AG04450 (cell line): ENCODE measurements around the gene TTC23L. TPM values are rescaled to one million over a fixed set of nuclear protein-coding genes. Genes with fewer than 3 reads are reported as not detected.

Source experiments
- CTCF ChIA-PET: fragments of 300-600, 350-600 bp; formaldehyde crosslinking; extraction: SDS; loops from one replicate; lab custom pipeline; 2022; ENCODE audit warnings: antibody characterized with exemption, inconsistent platforms; lab: Charles Lee
- POLR2A ChIA-PET: fragments of 350-600 bp; formaldehyde crosslinking; extraction: SDS; loops from one replicate; lab custom pipeline; 2021; ENCODE audit warnings: antibody characterized with exemption, inconsistent platforms; lab: Yijun Ruan, JAX
- DNase-seq: peaks from one replicate; pipeline ENCODE4 v3.0.0-alpha.2; 2011; ENCODE audit warnings: low read depth, low spot score
- H3K27ac ChIP-seq: one replicate; pipeline ENCODE4 v1.5.1; 2012; ENCODE audit warnings: low read depth, low read length, control low read depth
- H3K27me3 ChIP-seq: one replicate; pipeline ENCODE4 v1.6.0; 2012; ENCODE audit warnings: low read length; ENCODE audit not compliant: control insufficient read depth, insufficient read depth
- H3K4me3 ChIP-seq: 2 replicates; pipeline ENCODE4 v1.5.1; 2011; ENCODE audit warnings: mild to moderate bottlenecking, low read depth, low read length, control low read depth
- H3K9me3 ChIP-seq: 2 replicates; pipeline ENCODE4 v1.5.1; 2012; ENCODE audit warnings: low read length; ENCODE audit not compliant: control insufficient read depth, insufficient read depth
- polyA plus RNA-seq: library from polyadenylated mRNA; depleted of rRNA; stranded (reverse); fragments of >200 nt; gene quantifications from 2 replicates; pipeline ENCODE4 v1.2.3, GENCODE V29; 2011
- TF ChIP-seq, protein P1 (sequence below): IDR thresholded peaks from 2 replicates; pipeline ENCODE4 v1.5.1; 2011; ENCODE audit warnings: low read depth, low read length, control low read depth, inconsistent platforms

The TTC23L gene
- polyA plus RNA-seq, 1 experiment = 0.16 TPM

GRCh38 chr5:34849253-34849652, 10.3 kb downstream of the TTC23L start:
- TF ChIP-seq, protein P1, sequence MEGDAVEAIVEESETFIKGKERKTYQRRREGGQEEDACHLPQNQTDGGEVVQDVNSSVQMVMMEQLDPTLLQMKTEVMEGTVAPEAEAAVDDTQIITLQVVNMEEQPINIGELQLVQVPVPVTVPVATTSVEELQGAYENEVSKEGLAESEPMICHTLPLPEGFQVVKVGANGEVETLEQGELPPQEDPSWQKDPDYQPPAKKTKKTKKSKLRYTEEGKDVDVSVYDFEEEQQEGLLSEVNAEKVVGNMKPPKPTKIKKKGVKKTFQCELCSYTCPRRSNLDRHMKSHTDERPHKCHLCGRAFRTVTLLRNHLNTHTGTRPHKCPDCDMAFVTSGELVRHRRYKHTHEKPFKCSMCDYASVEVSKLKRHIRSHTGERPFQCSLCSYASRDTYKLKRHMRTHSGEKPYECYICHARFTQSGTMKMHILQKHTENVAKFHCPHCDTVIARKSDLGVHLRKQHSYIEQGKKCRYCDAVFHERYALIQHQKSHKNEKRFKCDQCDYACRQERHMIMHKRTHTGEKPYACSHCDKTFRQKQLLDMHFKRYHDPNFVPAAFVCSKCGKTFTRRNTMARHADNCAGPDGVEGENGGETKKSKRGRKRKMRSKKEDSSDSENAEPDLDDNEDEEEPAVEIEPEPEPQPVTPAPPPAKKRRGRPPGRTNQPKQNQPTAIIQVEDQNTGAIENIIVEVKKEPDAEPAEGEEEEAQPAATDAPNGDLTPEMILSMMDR = no peak
- Histone ChIP-seq H3K9me3 (no peaks in the 10 kb centered on the region; the same call in 1 of the 2 replicates), H3K27ac (no peak overlapping the region), H3K27me3 (no peaks in the 10 kb centered on the region), H3K4me3 (no peak overlapping the region)
- ChIA-PET CTCF (interaction anchor here (0.6 to 1.1 kb wide), 2 partner anchors 11 to 384 kb away, joined by 3 to 4 read pairs; partner anchors contain the start of gene TTC23L), POLR2A (no interaction called here)
- no peak for DNase-seq

DNA sequence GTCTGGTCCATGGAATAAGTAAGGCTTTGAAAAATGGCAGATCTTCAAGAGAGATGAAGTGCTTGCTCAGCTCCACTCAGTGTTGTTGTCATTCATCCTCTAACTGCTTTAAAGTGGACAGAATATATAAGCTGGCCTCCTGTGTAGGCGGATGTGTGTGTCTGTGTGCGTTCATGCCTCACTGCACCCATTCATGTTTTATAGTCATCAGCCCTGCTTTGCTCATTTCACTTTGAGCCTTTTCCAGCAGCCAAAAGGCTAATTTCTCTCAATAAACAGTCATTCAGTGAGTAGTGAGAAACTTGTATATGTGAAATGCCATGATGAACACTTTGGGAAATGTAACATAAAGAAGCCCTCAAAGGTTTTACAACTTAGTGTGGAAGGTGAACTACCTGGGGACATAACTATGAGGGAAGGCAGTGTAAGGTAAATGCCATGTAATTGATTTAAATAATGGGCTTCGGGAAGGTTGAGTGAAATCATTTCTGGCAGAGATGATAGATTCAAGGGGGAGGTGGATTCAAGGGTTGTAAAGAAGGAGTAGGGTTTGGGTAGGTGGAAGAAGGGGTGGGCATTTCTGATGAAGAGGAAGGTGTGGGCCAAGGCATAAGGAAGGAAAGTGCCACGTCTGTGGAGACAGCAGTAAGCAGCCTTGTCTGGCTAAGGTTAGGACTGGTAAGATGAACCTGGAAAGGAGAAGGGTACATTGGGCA, 15.7 kb downstream of the TTC23L start:
- TF ChIP-seq, protein P1 = no peak
- Histone ChIP-seq H3K27me3 (no peaks in the 10 kb centered on the region), H3K27ac (no peak overlapping the region), H3K4me3 (no peak overlapping the region), H3K9me3 (no peaks in the 10 kb centered on the region; the same call in 1 of the 2 replicates)
- POLR2A ChIA-PET = no interaction called here
- CTCF ChIA-PET = no interaction called here
- no peak for DNase-seq

- Histone ChIP-seq H3K27ac (no peak overlapping the region), H3K9me3 (no peaks in the 10 kb centered on the region), H3K27me3 (no peaks in the 10 kb centered on the region), H3K4me3 (no peak overlapping the region)
- ChIA-PET CTCF (no interaction called here), POLR2A (no interaction called here)
- no peak for DNase-seq
- TF ChIP-seq, protein P1 = no peak
These were observed 18.2 kb downstream of the TTC23L start for GRCh38 chr5:34857161-34857560.

- H3K4me3 ChIP-seq = no peak overlapping the region
- H3K27me3 ChIP-seq = no peaks in the 10 kb centered on the region
- no peak for DNase-seq
- H3K27ac ChIP-seq = no peak overlapping the region
- CTCF ChIA-PET = no interaction called here
- POLR2A ChIA-PET = interaction anchor here (0.7 kb wide), 1 partner anchor 14 kb away, joined by 3 read pairs; no protein-coding TSS in a partner anchor
- TF ChIP-seq, protein P1 = no peak
- no peaks in the 10 kb centered on the region for H3K9me3 ChIP-seq
These were observed 18.9 kb downstream of the TTC23L start for GRCh38 chr5:34857894-34858293.

GRCh38 chr5:34858790-34859189, 19.8 kb downstream of the TTC23L start:
- TF ChIP-seq, protein P1 = no peak
- no peak for DNase-seq

More at GRCh38 chr5:34858790-34859189, 19.8 kb downstream of the TTC23L start:
- CTCF ChIA-PET = interaction anchor here (1.1 kb wide), 1 partner anchor 40 kb away, joined by 4 read pairs; no protein-coding TSS in a partner anchor
- Histone ChIP-seq H3K4me3 (no peak overlapping the region), H3K27ac (no peak overlapping the region), H3K27me3 (no peaks in the 10 kb centered on the region), H3K9me3 (no peaks in the 10 kb centered on the region)
- POLR2A ChIA-PET = no interaction called here
